Peyer's patch (tissue), 4 donors: ENCODE data around the gene RAB5B. TPM values are rescaled to one million over a fixed set of nuclear protein-coding genes. Genes with fewer than 3 reads are reported as not detected.

Experiments
- DNase-seq, 3 donors: peaks; one replicate each; pipeline ENCODE4 v3.0.0-alpha.2; 2017 to 2019
- H3K27ac ChIP-seq, 4 donors: fragments of 200-600 bp; sonication (generic); one replicate each; pipeline ENCODE4 v1.5.1; 2016 to 2019
- H3K27me3 ChIP-seq, 2 donors: fragments of 200-600 bp; sonication (generic); one replicate each; pipeline ENCODE4 v1.5.1; 2019
- H3K36me3 ChIP-seq, 3 donors: fragments of 200-600 bp; sonication (generic); one replicate each; pipeline ENCODE4 v1.5.1; 2016 to 2019
- H3K4me1 ChIP-seq, 4 donors: fragments of 200-600 bp; sonication (generic); one replicate each; pipeline ENCODE4 v1.5.1; 2016 to 2019
- H3K4me3 ChIP-seq, 4 donors: fragments of 200-600 bp; sonication (generic); 1 replicate in 3 of 4; 2 replicates in 1 of 4; pipeline ENCODE4 v1.5.1; 2016 to 2019; ENCODE audit warnings: mild to moderate bottlenecking in 1 of 4
- H3K9me3 ChIP-seq, 4 donors: fragments of 200-600 bp; sonication (generic); one replicate each; pipeline ENCODE4 v1.5.1; 2016 to 2019; ENCODE audit warnings: mild to moderate bottlenecking in 1 of 4
- POLR2A ChIP-seq, 2 donors: fragments of 450-650 bp; IDR thresholded peaks; one replicate each; pipeline ENCODE4 v1.5.1; 2017; ENCODE audit warnings: antibody characterized with exemption in 2 of 2, mild to moderate bottlenecking in 2 of 2, moderate library complexity in 2 of 2
- total RNA-seq, 4 donors: library from RNA; depleted of rRNA; stranded (reverse); fragments of >200 nt; gene quantifications; one replicate each; pipeline ENCODE4 v1.1.0, GENCODE V29; 2016
- TF ChIP-seq, protein P1 (sequence below), 6 experiments: fragments of 450-650 bp in 4 of 6; fragments of 200-600 bp in 2 of 6; sonication (generic) in 1 of 6; IDR thresholded peaks; one replicate each; pipeline ENCODE4 v1.5.1; 2017 to 2019; ENCODE audit warnings: antibody characterized with exemption in 6 of 6, mild to moderate bottlenecking in 3 of 6, moderate library complexity in 1 of 6

Gene RAB5B, protein sequence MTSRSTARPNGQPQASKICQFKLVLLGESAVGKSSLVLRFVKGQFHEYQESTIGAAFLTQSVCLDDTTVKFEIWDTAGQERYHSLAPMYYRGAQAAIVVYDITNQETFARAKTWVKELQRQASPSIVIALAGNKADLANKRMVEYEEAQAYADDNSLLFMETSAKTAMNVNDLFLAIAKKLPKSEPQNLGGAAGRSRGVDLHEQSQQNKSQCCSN
- 10 to 100 TPM; 70.7 to 96.6 (median 84.2) TPM for total RNA-seq

DNA sequence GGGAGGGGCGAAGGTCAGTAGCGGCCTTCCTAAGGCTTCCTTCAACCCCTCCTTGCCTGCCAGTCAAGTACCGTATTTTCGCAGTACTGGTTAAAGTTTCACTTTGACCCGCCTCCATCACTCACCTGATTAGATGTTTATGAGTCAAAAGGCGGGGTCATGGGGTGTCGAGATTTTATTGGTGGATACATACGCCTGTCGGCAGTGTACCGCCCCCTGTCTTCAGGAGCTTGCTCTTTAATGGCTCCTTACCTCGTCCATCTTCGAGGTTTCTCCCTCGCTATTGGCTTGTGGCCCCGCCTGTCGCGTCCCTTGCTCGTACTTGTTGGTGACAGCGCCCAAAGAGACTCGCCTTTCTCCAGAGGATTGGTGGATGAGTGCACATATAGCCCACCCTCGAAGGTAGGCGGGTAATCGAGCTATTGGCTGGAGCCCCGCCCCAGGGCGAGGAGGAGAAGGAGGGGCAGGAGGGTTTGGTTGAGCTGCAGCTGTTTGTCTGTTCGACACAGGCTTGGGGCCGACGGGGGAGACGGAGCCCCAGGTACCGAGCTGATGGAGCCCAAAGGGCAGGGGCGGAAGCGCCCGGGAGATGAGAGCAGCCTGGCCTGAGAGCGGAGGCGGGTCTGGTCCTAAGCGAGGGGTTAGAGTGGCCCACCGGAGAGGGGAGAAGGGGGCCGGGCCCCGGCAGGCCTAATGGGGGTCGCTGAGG, at the start of gene RAB5B:
RAB5B (plus strand) TSS at position 480 of the 709 bp plus-strand sequence. CDS start 12,883 bp downstream, outside the sequence.
- Histone ChIP-seq H3K9me3 (no peaks in the 10 kb centered on the region), H3K27me3 (no peaks in the 10 kb centered on the region), H3K4me1 (peaks cover 0 to 35% (median 2%) of the 10 kb centered on the region in 4 donors), H3K36me3 (peaks cover 0 to 4% (median 0%) of the 10 kb centered on the region in 3 donors), H3K27ac (peak within 1 kb of the TSS; percentile 92 to 98 (median 95)), H3K4me3 (peak within 1 kb of the TSS; percentile 71 to 100 (median 95))
- peak; percentile 97 to 100 (median 98) for DNase-seq
- peak; percentile 97 to 99 for TF ChIP-seq POLR2A (IDR thresholded peaks at IDR 0.05)
- TF ChIP-seq, protein P1, sequence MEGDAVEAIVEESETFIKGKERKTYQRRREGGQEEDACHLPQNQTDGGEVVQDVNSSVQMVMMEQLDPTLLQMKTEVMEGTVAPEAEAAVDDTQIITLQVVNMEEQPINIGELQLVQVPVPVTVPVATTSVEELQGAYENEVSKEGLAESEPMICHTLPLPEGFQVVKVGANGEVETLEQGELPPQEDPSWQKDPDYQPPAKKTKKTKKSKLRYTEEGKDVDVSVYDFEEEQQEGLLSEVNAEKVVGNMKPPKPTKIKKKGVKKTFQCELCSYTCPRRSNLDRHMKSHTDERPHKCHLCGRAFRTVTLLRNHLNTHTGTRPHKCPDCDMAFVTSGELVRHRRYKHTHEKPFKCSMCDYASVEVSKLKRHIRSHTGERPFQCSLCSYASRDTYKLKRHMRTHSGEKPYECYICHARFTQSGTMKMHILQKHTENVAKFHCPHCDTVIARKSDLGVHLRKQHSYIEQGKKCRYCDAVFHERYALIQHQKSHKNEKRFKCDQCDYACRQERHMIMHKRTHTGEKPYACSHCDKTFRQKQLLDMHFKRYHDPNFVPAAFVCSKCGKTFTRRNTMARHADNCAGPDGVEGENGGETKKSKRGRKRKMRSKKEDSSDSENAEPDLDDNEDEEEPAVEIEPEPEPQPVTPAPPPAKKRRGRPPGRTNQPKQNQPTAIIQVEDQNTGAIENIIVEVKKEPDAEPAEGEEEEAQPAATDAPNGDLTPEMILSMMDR (IDR thresholded peaks at IDR 0.05): peak; percentile 17 to 53 (median 36)

- Histone ChIP-seq H3K4me1 (peaks cover 0 to 30% (median 3%) of the 10 kb centered on the region in 4 donors), H3K27me3 (no peaks in the 10 kb centered on the region), H3K27ac (no peak overlapping the region), H3K36me3 (peaks cover 0 to 19% (median 0%) of the 10 kb centered on the region in 3 donors), H3K9me3 (no peaks in the 10 kb centered on the region), H3K4me3 (no peak overlapping the region)
- no peak for TF ChIP-seq POLR2A (IDR thresholded peaks at IDR 0.05)
- TF ChIP-seq, protein P1 (IDR thresholded peaks at IDR 0.05): no peak
- no peak for DNase-seq
Measured at GRCh38 chr12:55925371-55925770, 48.5 kb upstream of the RAB5B start.

- H3K27me3 ChIP-seq: no peaks in the 10 kb centered on the region
- H3K4me3 ChIP-seq: peak overlapping the region; percentile 64 to 91 (median 79)
- peaks cover 0 to 19% (median 0%) of the 10 kb centered on the region in 3 donors for H3K36me3 ChIP-seq
- TF ChIP-seq, protein P1 (IDR thresholded peaks at IDR 0.05): no peak
- TF ChIP-seq POLR2A (IDR thresholded peaks at IDR 0.05): no peak
- H3K9me3 ChIP-seq: no peaks in the 10 kb centered on the region
- peaks cover 0 to 36% (median 4%) of the 10 kb centered on the region in 4 donors for H3K4me1 ChIP-seq
- H3K27ac ChIP-seq: peak overlapping the region; percentile 95 to 98 (median 96)
- DNase-seq: no peak
Measured at GRCh38 chr12:55925870-55926737, 47.8 kb upstream of the RAB5B start.

DNA sequence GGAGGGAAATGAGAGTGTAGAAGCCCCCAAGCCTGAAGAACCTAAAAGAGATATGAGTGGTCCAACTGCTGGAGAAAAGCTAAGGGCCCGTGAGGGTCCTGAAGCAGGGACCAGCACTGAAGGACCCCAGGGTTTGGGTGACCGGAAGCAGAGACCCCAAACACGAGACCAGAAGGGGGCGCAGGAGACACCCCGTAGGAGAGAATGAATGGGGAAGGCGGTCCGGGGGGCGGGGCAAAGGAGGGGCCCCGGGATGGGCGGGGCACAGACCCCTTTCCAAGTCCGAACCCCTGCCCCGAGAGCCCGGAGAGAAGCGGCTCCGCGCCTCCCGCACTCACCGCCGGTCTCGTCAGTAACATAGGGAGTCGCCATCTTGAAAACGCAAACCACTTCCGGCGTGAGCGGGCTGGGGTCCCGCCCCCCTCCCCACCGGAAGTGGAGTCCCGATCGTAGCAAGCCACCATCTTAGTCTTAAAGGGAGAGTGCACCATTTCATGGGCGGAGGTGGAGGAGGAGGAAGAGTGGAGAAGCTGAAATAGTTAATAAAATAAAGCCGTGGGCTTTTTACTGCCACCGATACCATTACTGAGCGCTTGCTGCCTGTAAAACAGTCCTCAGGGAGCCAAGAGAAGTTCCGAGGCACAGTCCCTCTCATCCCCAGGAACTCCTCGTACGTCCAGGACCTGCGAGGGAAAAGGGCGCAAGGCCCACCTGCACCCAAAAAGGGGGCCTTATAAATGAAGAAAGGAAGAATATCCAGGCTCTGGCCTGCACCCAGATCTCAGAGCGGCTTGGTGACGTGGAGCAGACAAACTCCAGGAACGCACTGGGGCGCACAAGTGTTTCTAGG, 46.9 kb upstream of the RAB5B start:
- Histone ChIP-seq H3K4me3 (peak overlapping the region; percentile 64 to 91 (median 79)), H3K36me3 (peaks cover 0 to 14% (median 0%) of the 10 kb centered on the region in 3 donors), H3K9me3 (no peaks in the 10 kb centered on the region), H3K27ac (peak overlapping the region; percentile 95 to 98 (median 96)), H3K27me3 (no peaks in the 10 kb centered on the region), H3K4me1 (peaks cover 0 to 38% (median 4%) of the 10 kb centered on the region in 4 donors)
- TF ChIP-seq, protein P1 (IDR thresholded peaks at IDR 0.05): peak; percentile 43 to 82 (median 70)
- TF ChIP-seq POLR2A (IDR thresholded peaks at IDR 0.05): peak in 1 of 2 donors; percentile 56
- peak; percentile 91 to 97 (median 96) for DNase-seq
